PC-9 (cell line): ENCODE measurements around the gene BANP. TPM values are rescaled to one million over a fixed set of nuclear protein-coding genes. Genes with fewer than 3 reads are reported as not detected.

ENCODE experiments used
- BruUV-seq: library from RNA; stranded (reverse); fragments of 400-500 nt; replicated peaks from 2 replicates; lab custom pipeline; 2021; lab: Mats Ljungman, UMichigan
- CTCF ChIA-PET: fragments of 300-600 bp; sonication (Branson Sonifier 250); formaldehyde crosslinking; loops from one replicate; lab custom pipeline; 2022; ENCODE audit warnings: antibody characterized with exemption; lab: Charles Lee
- POLR2A ChIA-PET: fragments of 300-600 bp; sonication (Branson Sonifier 250); formaldehyde crosslinking; loops from one replicate; lab custom pipeline; 2022; ENCODE audit warnings: antibody characterized with exemption; ENCODE audit not compliant: unreplicated experiment; lab: Charles Lee
- DNase-seq, 2 experiments: peaks; one replicate each; pipeline versions ENCODE4 v3.0.0 to v3.0.0-alpha.2; 2015 to 2022; ENCODE audit warnings: mixed read lengths in 1 of 2
- H2AFZ ChIP-seq: fragments of 200-600 bp; sonication (generic); 2 replicates; pipeline ENCODE4 v1.8.1; 2017; ENCODE audit warnings: antibody characterized with exemption
- H3F3A ChIP-seq: fragments of 200-600 bp; sonication (generic); 2 replicates; pipeline ENCODE4 v1.8.1; 2017; ENCODE audit warnings: antibody characterized with exemption, mild to moderate bottlenecking, low read depth; ENCODE audit not compliant: insufficient read depth
- H3K27ac ChIP-seq: fragments of 200-600 bp; sonication (generic); 2 replicates; pipeline ENCODE4 v1.6.1; 2016; ENCODE audit warnings: mixed run types
- H3K27me3 ChIP-seq: fragments of 200-600 bp; sonication (generic); 2 replicates; pipeline ENCODE4 v1.6.1; 2016; ENCODE audit warnings: low read depth, mixed run types; ENCODE audit not compliant: insufficient read depth
- H3K36me3 ChIP-seq: fragments of 200-600 bp; sonication (generic); 2 replicates; pipeline ENCODE4 v1.6.1; 2016; ENCODE audit warnings: low read depth, mixed run types
- H3K4me1 ChIP-seq: fragments of 200-600 bp; sonication (generic); replicated peaks from 2 replicates; pipeline ENCODE4 v1.6.1; 2016; ENCODE audit warnings: mixed run types; ENCODE audit not compliant: insufficient read depth
- H3K4me2 ChIP-seq: fragments of 200-600 bp; sonication (generic); 2 replicates; pipeline ENCODE4 v1.6.1; 2017; ENCODE audit warnings: mixed run types
- H3K4me3 ChIP-seq: fragments of 200-600 bp; sonication (generic); 2 replicates; pipeline ENCODE4 v1.6.1; 2016; ENCODE audit warnings: mixed run types
- H3K79me2 ChIP-seq: fragments of 200-600 bp; sonication (generic); 2 replicates; pipeline ENCODE4 v1.6.1; 2017; ENCODE audit warnings: low read depth, mixed run types
- H3K9me2 ChIP-seq: fragments of 200-600 bp; sonication (generic); 2 replicates; pipeline ENCODE4 v1.8.1; 2017; ENCODE audit warnings: mild to moderate bottlenecking; ENCODE audit not compliant: insufficient read depth
- H3K9me3 ChIP-seq: fragments of 200-600 bp; sonication (generic); 2 replicates; pipeline ENCODE4 v1.8.1; 2016; ENCODE audit warnings: low read depth; ENCODE audit not compliant: insufficient read depth
- H4K20me1 ChIP-seq: fragments of 200-600 bp; sonication (generic); 2 replicates; pipeline ENCODE4 v1.8.1; 2017; ENCODE audit not compliant: insufficient read depth
- CTCF ChIP-seq: fragments of 200-600 bp; sonication (generic); conservative IDR thresholded peaks from 2 replicates; pipeline ENCODE4 v1.6.1; 2017; ENCODE audit warnings: mixed run types, antibody characterized with exemption, mild to moderate bottlenecking, moderate library complexity
- EZH2 ChIP-seq: fragments of 200-600 bp; sonication (generic); IDR thresholded peaks from 2 replicates; pipeline ENCODE4 v1.8.0; 2017; ENCODE audit warnings: antibody characterized with exemption, low read depth
- intact Hi-C: fragments of 100-400 bp; cut with micrococcal nuclease; formaldehyde crosslinking; loops from one replicate; pipeline ENCODE4 v1.10.0; 2022; ENCODE audit not compliant: unreplicated experiment
- total RNA-seq: library from RNA; stranded (reverse); gene quantifications from 2 replicates; pipeline ENCODE4 v1.2.3, GENCODE V29; 2021

BANP gene
- total RNA-seq, 1 experiment from 2014 or later: 73.2 TPM

DNA sequence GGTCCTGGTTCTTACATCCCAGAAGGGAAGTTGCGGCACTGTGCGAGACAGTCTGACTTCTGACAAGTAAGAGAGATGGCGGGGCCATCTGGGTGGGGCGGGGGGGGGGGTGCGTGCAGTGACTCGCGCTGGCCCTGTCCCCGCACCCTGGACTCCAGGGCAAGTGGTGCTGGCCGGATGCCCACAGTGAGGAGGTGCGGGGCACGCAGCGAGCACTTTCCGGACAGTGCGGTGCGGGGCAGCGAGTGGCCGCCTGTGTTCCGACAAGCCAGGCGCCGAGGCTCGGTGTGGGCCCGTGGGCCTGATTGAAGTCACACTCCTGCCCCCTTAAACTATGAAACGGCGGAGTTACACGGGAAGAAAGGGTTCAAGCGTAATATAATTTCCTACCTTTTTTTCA is 106.4 kb downstream of the BANP start:
- H3K27me3 ChIP-seq: no peaks in the 10 kb centered on the region
- no peak overlapping the region for H3K4me3 ChIP-seq
- H3F3A ChIP-seq: no peaks in the 10 kb centered on the region
- H3K79me2 ChIP-seq: no peaks in the 10 kb centered on the region
- no peak overlapping the region for H3K4me2 ChIP-seq
- no peaks in the 10 kb centered on the region for H3K4me1 ChIP-seq
- no peak for DNase-seq
- intact Hi-C loops: no loop called here
- no peaks in the 10 kb centered on the region for H4K20me1 ChIP-seq
- no peaks in the 10 kb centered on the region for H3K9me2 ChIP-seq
- CTCF ChIA-PET: no interaction called here
- H3K36me3 ChIP-seq: no peaks in the 10 kb centered on the region
- H3K9me3 ChIP-seq: no peaks in the 10 kb centered on the region
- no peak overlapping the region for H2AFZ ChIP-seq
- H3K27ac ChIP-seq: no peak overlapping the region
- POLR2A ChIA-PET: no interaction called here
- BruUV-seq: no TSS peak
- TF ChIP-seq CTCF (no peak), EZH2 (no peak)

GRCh38 chr16:88058136-88058535 is 106.9 kb downstream of the BANP start:
- no peaks in the 10 kb centered on the region for H3K9me3 ChIP-seq
- H3K4me2 ChIP-seq: no peak overlapping the region
- intact Hi-C loops: no loop called here
- ChIA-PET POLR2A (no interaction called here), CTCF (no interaction called here)
- BruUV-seq: no TSS peak
- H3K36me3 ChIP-seq: no peaks in the 10 kb centered on the region
- no peaks in the 10 kb centered on the region for H3K79me2 ChIP-seq
- H3K27ac ChIP-seq: no peak overlapping the region
- no peaks in the 10 kb centered on the region for H3K9me2 ChIP-seq
- H3F3A ChIP-seq: no peaks in the 10 kb centered on the region
- no peaks in the 10 kb centered on the region for H3K27me3 ChIP-seq
- TF ChIP-seq CTCF (no peak), EZH2 (no peak)
- no peaks in the 10 kb centered on the region for H3K4me1 ChIP-seq
- no peak overlapping the region for H3K4me3 ChIP-seq
- no peaks in the 10 kb centered on the region for H4K20me1 ChIP-seq
- no peak overlapping the region for H2AFZ ChIP-seq
- no peak for DNase-seq

DNA sequence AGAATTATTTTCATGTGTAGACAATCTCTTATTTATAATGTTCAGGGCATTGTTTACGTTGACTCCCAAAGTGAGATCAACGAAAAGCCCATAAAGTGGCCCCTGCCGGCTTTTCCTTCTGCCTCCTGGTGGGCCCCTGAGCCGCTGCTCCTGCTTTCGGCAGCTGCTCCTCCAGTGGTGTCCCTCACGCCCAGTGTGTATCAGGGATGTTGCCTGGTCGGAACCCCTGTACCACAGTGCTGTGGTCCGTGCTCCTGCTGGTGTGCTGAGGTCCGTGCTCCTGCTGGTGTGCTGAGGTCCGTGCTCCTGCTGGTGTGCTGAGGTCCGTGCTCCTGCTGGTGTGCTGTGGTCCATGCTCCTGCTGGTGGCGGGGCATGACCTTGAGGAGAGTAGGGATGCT is 107.6 kb downstream of the BANP start:
- no peaks in the 10 kb centered on the region for H3F3A ChIP-seq
- H2AFZ ChIP-seq: no peak overlapping the region
- no peak overlapping the region for H3K4me3 ChIP-seq
- no peaks in the 10 kb centered on the region for H3K9me2 ChIP-seq
- H4K20me1 ChIP-seq: no peaks in the 10 kb centered on the region
- ChIA-PET POLR2A (no interaction called here), CTCF (no interaction called here)
- TF ChIP-seq EZH2 (no peak), CTCF (no peak)
- no peak overlapping the region for H3K27ac ChIP-seq
- no peaks in the 10 kb centered on the region for H3K4me1 ChIP-seq
- DNase-seq: no peak
- no peaks in the 10 kb centered on the region for H3K36me3 ChIP-seq
- H3K27me3 ChIP-seq: no peaks in the 10 kb centered on the region
- no peaks in the 10 kb centered on the region for H3K9me3 ChIP-seq
- H3K79me2 ChIP-seq: no peaks in the 10 kb centered on the region
- BruUV-seq: no TSS peak
- intact Hi-C loops: no loop called here
- no peak overlapping the region for H3K4me2 ChIP-seq
